OCI-M2 (cell line): Measurements from ENCODE around the gene SUPT6H.
"Not testable (repeated sequence)": the region's sequence is repeated elsewhere in the genome, so short reads cannot be mapped to it uniquely, and the experiment has no call there.

Experiments
- DNase-seq: peaks from one replicate; lab custom pipeline; 2025; ENCODE audit not compliant: unreplicated experiment; lab: John Stamatoyannopoulos, UW

The SUPT6H gene

GRCh38 chr17:28646039-28646754, 15.8 kb upstream of the SUPT6H start:
- DNase-seq = no peak

- DNase-seq = no peak
Observed at GRCh38 chr17:28648698-28649097, 13.3 kb upstream of the SUPT6H start.

- DNase-seq = no peak
Observed at GRCh38 chr17:28655160-28655559, 6.8 kb upstream of the SUPT6H start.

- no peak for DNase-seq
Observed at GRCh38 chr17:28657756-28658155, 4.2 kb upstream of the SUPT6H start.

- not testable (repeated sequence) for DNase-seq
Observed at GRCh38 chr17:28658342-28658741, 3.7 kb upstream of the SUPT6H start.

- DNase-seq = not testable (repeated sequence)
Observed at GRCh38 chr17:28658766-28659496, 3.1 kb upstream of the SUPT6H start.

GRCh38 chr17:28659497-28659881, 2.5 kb upstream of the SUPT6H start:
- not testable (repeated sequence) for DNase-seq

- DNase-seq = no peak
Observed at GRCh38 chr17:28662527-28662829, 473 bp downstream of the SUPT6H start.

- DNase-seq = no peak
Observed at GRCh38 chr17:28663723-28664122, 1.7 kb downstream of the SUPT6H start.

GRCh38 chr17:28665994-28666393, 4.0 kb downstream of the SUPT6H start:
- DNase-seq = no peak

GRCh38 chr17:28667870-28668269, 5.9 kb downstream of the SUPT6H start:
- no peak for DNase-seq

GRCh38 chr17:28669918-28670317, 7.9 kb downstream of the SUPT6H start:
- DNase-seq = no peak

- DNase-seq = no peak
Observed at GRCh38 chr17:28675490-28675889, 13.5 kb downstream of the SUPT6H start.

GRCh38 chr17:28675980-28676379, 14.0 kb downstream of the SUPT6H start:
- no peak for DNase-seq

GRCh38 chr17:28682655-28683054, 20.6 kb downstream of the SUPT6H start:
- no peak for DNase-seq

GRCh38 chr17:28684963-28685362, 23.0 kb downstream of the SUPT6H start:
- DNase-seq = no peak

GRCh38 chr17:28685366-28685765, 23.4 kb downstream of the SUPT6H start:
- no peak for DNase-seq

GRCh38 chr17:28686296-28686695, 24.3 kb downstream of the SUPT6H start:
- no peak for DNase-seq

GRCh38 chr17:28688481-28688880, 26.5 kb downstream of the SUPT6H start:
- DNase-seq = no peak

GRCh38 chr17:28689011-28689410, 27.0 kb downstream of the SUPT6H start:
- no peak for DNase-seq

GRCh38 chr17:28693869-28694268, 31.9 kb downstream of the SUPT6H start:
- no peak for DNase-seq

- no peak for DNase-seq
Observed at GRCh38 chr17:28698253-28698941, 36.4 kb downstream of the SUPT6H start.
